HepG2 (cell line): ENCODE data around the gene LATS2. TPM values are rescaled to one million over a fixed set of nuclear protein-coding genes. Genes with fewer than 3 reads are reported as not detected.

Experiments
- ARNT2 ChIP-seq: sonication (generic); formaldehyde crosslinking; IDR thresholded peaks from 2 replicates; pipeline ENCODE4 v1.8.0; 2022; ENCODE audit warnings: mild to moderate bottlenecking, low read depth, missing genetic modification reagents, moderate library complexity
- DZIP1 ChIP-seq: sonication (generic); formaldehyde crosslinking; IDR thresholded peaks from 2 replicates; pipeline ENCODE4 v1.5.0; 2020; ENCODE audit warnings: mild to moderate bottlenecking, missing genetic modification reagents
- ETV6 ChIP-seq: sonication (generic); formaldehyde crosslinking; conservative IDR thresholded peaks from 2 replicates; pipeline ENCODE4 v1.4.0; 2020; ENCODE audit warnings: missing genetic modification reagents
- IRX3 ChIP-seq: sonication (generic); formaldehyde crosslinking; IDR thresholded peaks from 2 replicates; pipeline ENCODE4 v1.8.1; 2023; ENCODE audit warnings: mild to moderate bottlenecking, low read depth, missing genetic modification reagents, borderline replicate concordance
- MAZ ChIP-seq, 2 experiments: sonication (generic) in 1 of 2; formaldehyde crosslinking in 1 of 2; IDR thresholded peaks; 2 replicates each; pipeline versions ENCODE4 v1.5.0 to v1.6.1; 2012 to 2020; ENCODE audit warnings: low read depth in 2 of 2, mild to moderate bottlenecking in 2 of 2, borderline replicate concordance in 1 of 2, improper control_type of control experiment in 1 of 2, low read length in 1 of 2, missing genetic modification reagents in 1 of 2, moderate library complexity in 1 of 2
- PATZ1 ChIP-seq: sonication (generic); formaldehyde crosslinking; IDR thresholded peaks from 2 replicates; pipeline ENCODE4 v1.4.0; 2020; ENCODE audit warnings: missing genetic modification reagents
- PPARG ChIP-seq: conservative IDR thresholded peaks from 2 replicates; pipeline ENCODE4 v1.6.1; 2016; ENCODE audit warnings: missing biosample characterization, missing genetic modification reagents
- RBM39 ChIP-seq: fragments of 200-400 bp; formaldehyde crosslinking; IDR thresholded peaks from one replicate; pipeline ENCODE4 v1.6.1; 2018; ENCODE audit warnings: antibody characterized with exemption, mild to moderate bottlenecking, low read depth, low read length; ENCODE audit not compliant: poor library complexity, severe bottlenecking
- RCOR2 ChIP-seq: IDR thresholded peaks from 2 replicates; pipeline ENCODE4 v1.6.1; 2016; ENCODE audit warnings: missing biosample characterization, missing genetic modification reagents
- RXRB ChIP-seq: IDR thresholded peaks from 2 replicates; pipeline ENCODE4 v1.6.1; 2016; ENCODE audit warnings: borderline replicate concordance, missing genetic modification reagents, missing compliant biosample characterization
- SAP130 ChIP-seq: IDR thresholded peaks from 2 replicates; pipeline ENCODE4 v1.6.1; 2016; ENCODE audit warnings: low read depth
- SOX5 ChIP-seq: IDR thresholded peaks from 2 replicates; pipeline ENCODE4 v1.6.1; 2016; ENCODE audit warnings: borderline replicate concordance
- SP2 ChIP-seq: sonication (generic); formaldehyde crosslinking; IDR thresholded peaks from 2 replicates; pipeline ENCODE4 v1.5.1; 2020; ENCODE audit warnings: mild to moderate bottlenecking, missing genetic modification reagents
- ZEB1 ChIP-seq: IDR thresholded peaks from 2 replicates; pipeline ENCODE4 v1.6.1; 2012; ENCODE audit warnings: mild to moderate bottlenecking, low read depth, inconsistent platforms; ENCODE audit not compliant: insufficient replicate concordance
- ZKSCAN8 ChIP-seq: IDR thresholded peaks from 2 replicates; pipeline ENCODE4 v1.6.1; 2016; ENCODE audit warnings: borderline replicate concordance, missing genetic modification reagents, missing compliant biosample characterization
- ZMYM3 ChIP-seq: sonication (generic); formaldehyde crosslinking; IDR thresholded peaks from 2 replicates; pipeline ENCODE4 v1.5.1; 2020; ENCODE audit warnings: mild to moderate bottlenecking, missing genetic modification reagents
- ZNF530 ChIP-seq: sonication (generic); formaldehyde crosslinking; IDR thresholded peaks from 2 replicates; pipeline ENCODE4 v1.5.0; 2020; ENCODE audit warnings: low read depth, mild to moderate bottlenecking, missing genetic modification reagents
- ZNF580 ChIP-seq: IDR thresholded peaks from 2 replicates; pipeline ENCODE4 v1.6.1; 2016; ENCODE audit warnings: low read depth, borderline replicate concordance
- ZNF746 ChIP-seq: sonication (generic); formaldehyde crosslinking; IDR thresholded peaks from 2 replicates; pipeline ENCODE4 v1.8.0; 2022; ENCODE audit warnings: mild to moderate bottlenecking, missing genetic modification reagents
- polyA plus RNA-seq, 8 experiments: library from polyadenylated mRNA; depleted of rRNA in 3 of 8; stranded (reverse) in 7 of 8; unstranded in 1 of 8; fragments of >200 nt; fragmentation: Illumina TruSeq in 4 of 8; extraction: Trizol in 4 of 8; gene quantifications; 2 replicates each; pipeline versions ENCODE4 v1.2.1 to v1.2.3, GENCODE V29; 2011 to 2016; ENCODE audit warnings: low read depth in 4 of 8, missing spikeins in 1 of 8, mixed read lengths in 1 of 8; ENCODE audit not compliant: insufficient read depth in 1 of 8
- total RNA-seq, 5 experiments: library from RNA; depleted of rRNA; stranded (reverse); fragments of >200 nt; fragmentation: Illumina TruSeq; extraction: Trizol; gene quantifications; 2 replicates each; pipeline ENCODE4 v1.2.3, GENCODE V29; 2016; ENCODE audit warnings: low read depth in 1 of 5
- TF ChIP-seq, protein P1 (sequence below): IDR thresholded peaks from 2 replicates; pipeline ENCODE4 v1.6.1; 2016
- TF ChIP-seq, protein P2 (sequence below): sonication (generic); formaldehyde crosslinking; IDR thresholded peaks from 2 replicates; pipeline ENCODE4 v1.8.1; 2023; ENCODE audit warnings: mild to moderate bottlenecking, missing genetic modification reagents, borderline replicate concordance

Gene LATS2
- total and polyA plus RNA-seq, 2 of the 13 experiments (the other 11 are each of a cell fraction or from before 2014, with no cell fraction given), result 7.3 to 8.5 TPM

DNA sequence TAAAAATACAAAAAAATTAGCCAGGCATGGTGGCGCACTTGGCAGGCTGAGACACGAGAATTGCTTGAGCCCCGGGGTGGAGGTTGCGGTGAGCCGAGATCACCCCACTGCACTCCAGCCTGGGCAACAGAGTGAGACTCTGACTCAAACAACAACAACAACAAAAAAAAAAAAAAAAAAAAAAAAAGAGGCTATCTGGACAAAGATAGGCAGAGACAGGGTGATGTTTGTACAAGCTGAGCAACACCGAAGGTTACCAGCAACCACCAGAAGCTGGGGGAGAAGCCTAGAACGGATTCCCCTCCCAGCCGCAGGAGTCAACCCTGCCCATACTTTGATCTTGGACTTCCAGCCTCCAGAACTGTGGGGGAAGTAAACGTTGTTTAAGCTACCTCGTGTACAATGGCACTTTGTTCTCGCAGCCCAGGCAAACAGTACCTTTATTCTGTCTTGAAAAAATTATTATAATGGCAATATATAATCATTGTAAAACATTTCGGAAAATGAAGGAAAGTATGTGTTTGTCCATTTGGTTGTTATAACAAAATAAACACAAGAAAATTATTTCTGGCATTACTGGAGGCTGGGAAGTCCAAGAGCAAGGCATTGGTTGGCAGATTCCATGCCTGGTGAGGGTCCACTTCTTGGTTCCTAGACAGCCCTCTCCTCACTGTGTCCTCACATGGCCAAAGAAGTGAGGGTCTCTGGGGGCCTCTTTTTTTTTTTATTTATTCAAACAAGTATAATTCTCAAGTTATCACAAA lies 39.8 kb upstream of the LATS2 start (continued):
- TF ChIP-seq RCOR2 (CRISPR knock-in tag) (peak; percentile 51; the same call in 1 of the 2 replicates), SAP130 (CRISPR knock-in tag) (peak; percentile 74), PPARG (peak; percentile 18; the same call in 1 of the 2 replicates), ZNF746 (CRISPR knock-in tag) (peak; percentile 25; the same call in 1 of the 2 replicates), ZKSCAN8 (CRISPR knock-in tag) (peak; percentile 29; the same call in 1 of the 2 replicates), SP2 (CRISPR knock-in tag) (no peak), RXRB (peak; percentile 45), DZIP1 (no peak), RBM39 (no peak), MAZ (IDR thresholded peaks at IDR 0.05; ENCODE audit: borderline replicate concordance, low read depth, low read length) (no peak), MAZ (CRISPR knock-in tag; IDR thresholded peaks at IDR 0.05; ENCODE audit: low read depth) (no peak), SOX5 (CRISPR knock-in tag) (peak; percentile 77; the same call in 1 of the 2 replicates), ZNF580 (CRISPR knock-in tag) (peak; percentile 48; the same call in 1 of the 2 replicates), ARNT2 (CRISPR knock-in tag) (no peak), ZEB1 (no peak), ETV6 (no peak), ZMYM3 (CRISPR knock-in tag) (peak; percentile 81), IRX3 (CRISPR knock-in tag) (no peak), ZNF530 (no peak), PATZ1 (CRISPR knock-in tag) (peak; percentile 96)
- TF ChIP-seq, protein P1, sequence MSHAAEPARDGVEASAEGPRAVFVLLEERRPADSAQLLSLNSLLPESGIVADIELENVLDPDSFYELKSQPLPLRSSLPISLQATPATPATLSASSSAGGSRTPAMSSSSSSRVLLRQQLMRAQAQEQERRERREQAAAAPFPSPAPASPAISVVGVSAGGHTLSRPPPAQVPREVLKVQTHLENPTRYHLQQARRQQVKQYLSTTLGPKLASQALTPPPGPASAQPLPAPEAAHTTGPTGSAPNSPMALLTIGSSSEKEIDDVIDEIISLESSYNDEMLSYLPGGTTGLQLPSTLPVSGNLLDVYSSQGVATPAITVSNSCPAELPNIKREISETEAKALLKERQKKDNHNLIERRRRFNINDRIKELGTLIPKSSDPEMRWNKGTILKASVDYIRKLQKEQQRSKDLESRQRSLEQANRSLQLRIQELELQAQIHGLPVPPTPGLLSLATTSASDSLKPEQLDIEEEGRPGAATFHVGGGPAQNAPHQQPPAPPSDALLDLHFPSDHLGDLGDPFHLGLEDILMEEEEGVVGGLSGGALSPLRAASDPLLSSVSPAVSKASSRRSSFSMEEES (CRISPR knock-in tag), result no peak
- TF ChIP-seq, protein P2, sequence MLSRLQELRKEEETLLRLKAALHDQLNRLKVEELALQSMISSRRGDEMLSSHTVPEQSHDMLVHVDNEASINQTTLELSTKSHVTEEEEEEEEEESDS (CRISPR knock-in tag), result no peak
